Suprapubic skin (tissue), 4 donors: ENCODE data around the gene C13orf46. TPM values are rescaled to one million over a fixed set of nuclear protein-coding genes. Genes with fewer than 3 reads are reported as not detected.
A peak's percentile ranks its signal among the peaks of the same experiment; 100 is the strongest.

Experiments
- DNase-seq, 2 donors: peaks; one replicate each; pipeline ENCODE4 v3.0.0-alpha.2; 2019; ENCODE audit warnings: low spot score in 2 of 2
- H3K27ac ChIP-seq: fragments of 200-600 bp; sonication (generic); one replicate; pipeline ENCODE4 v1.5.1; 2019
- H3K27me3 ChIP-seq: fragments of 200-600 bp; sonication (generic); one replicate; pipeline ENCODE4 v1.5.1; 2019
- H3K36me3 ChIP-seq: fragments of 200-600 bp; sonication (generic); one replicate; pipeline ENCODE4 v1.5.1; 2019
- H3K4me1 ChIP-seq: fragments of 200-600 bp; sonication (generic); one replicate; pipeline ENCODE4 v1.5.1; 2019
- H3K4me3 ChIP-seq: fragments of 200-600 bp; sonication (generic); one replicate; pipeline ENCODE4 v1.5.1; 2019; ENCODE audit warnings: mild to moderate bottlenecking
- H3K9me3 ChIP-seq: fragments of 200-600 bp; sonication (generic); one replicate; pipeline ENCODE4 v1.5.1; 2019
- CTCF ChIP-seq, 2 donors: fragments of 200-600 bp in 1 of 2; fragments of 450-650 bp in 1 of 2; sonication (generic) in 1 of 2; IDR thresholded peaks; one replicate each; pipeline ENCODE4 v1.5.1; 2016 to 2019; ENCODE audit warnings: antibody characterized with exemption in 2 of 2, mild to moderate bottlenecking in 1 of 2, moderate library complexity in 1 of 2
- EP300 ChIP-seq: sonication (generic); formaldehyde crosslinking; IDR thresholded peaks from one replicate; pipeline ENCODE4 v1.6.1; 2017; ENCODE audit warnings: antibody characterized with exemption
- POLR2A ChIP-seq, 2 donors: fragments of 450-650 bp; IDR thresholded peaks; one replicate each; pipeline ENCODE4 v1.6.1; 2017; ENCODE audit warnings: antibody characterized with exemption in 2 of 2, mild to moderate bottlenecking in 2 of 2, moderate library complexity in 2 of 2
- POLR2AphosphoS5 ChIP-seq, 3 donors: sonication (generic); formaldehyde crosslinking; IDR thresholded peaks; one replicate each; pipeline ENCODE4 v1.6.1; 2017; ENCODE audit warnings: antibody characterized with exemption in 3 of 3
- WGBS: methylation state at CpG from one replicate; pipeline ENCODE4 v1.1.5; 2018; 5-methylcytosine and 5-hydroxymethylcytosine counted together
- total RNA-seq, 4 donors: library from RNA; depleted of rRNA; stranded (reverse); fragments of >200 nt; gene quantifications; one replicate each; pipeline ENCODE4 v1.1.0, GENCODE V29; 2016

The C13orf46 gene
- total RNA-seq, 4 donors from 2014 or later, result 0.16 to 1.4 (median 0.53) TPM

GRCh38 chr13:113947311-113948033 is 26.4 kb downstream of the C13orf46 start:
- H3K36me3 ChIP-seq, result no peaks in the 10 kb centered on the region
- TF ChIP-seq CTCF (IDR thresholded peaks at IDR 0.05) (peak; percentile 43 to 77), EP300 (no peak), POLR2AphosphoS5 (IDR thresholded peaks at IDR 0.05) (peak in 1 of 3 donors; percentile 25), POLR2A (IDR thresholded peaks at IDR 0.05) (no peak)
- no peaks in the 10 kb centered on the region for H3K9me3 ChIP-seq
- H3K4me1 ChIP-seq, result peaks cover 24% of the 10 kb centered on the region
- H3K27ac ChIP-seq, result no peak overlapping the region
- no peak overlapping the region for H3K4me3 ChIP-seq
- WGBS, result 47% methylated on average over 4 of the region's 17 CpGs
- peak in 1 of 2 donors; percentile 77 for DNase-seq
- no peaks in the 10 kb centered on the region for H3K27me3 ChIP-seq

- TF ChIP-seq EP300, result no peak
- no peak for TF ChIP-seq POLR2A (IDR thresholded peaks at IDR 0.05)
- no peak for TF ChIP-seq POLR2AphosphoS5 (IDR thresholded peaks at IDR 0.05)
- TF ChIP-seq CTCF (IDR thresholded peaks at IDR 0.05), result no peak
- no peaks in the 10 kb centered on the region for H3K27me3 ChIP-seq
- H3K4me3 ChIP-seq, result no peak overlapping the region
- H3K9me3 ChIP-seq, result no peaks in the 10 kb centered on the region
- no peak overlapping the region for H3K27ac ChIP-seq
- DNase-seq, result peak in 1 of 2 donors; percentile 61
- H3K4me1 ChIP-seq, result peaks cover 21% of the 10 kb centered on the region
- no peaks in the 10 kb centered on the region for H3K36me3 ChIP-seq
- WGBS, result 74% methylated on average over 23 of the region's 26 CpGs
Observed at GRCh38 chr13:113946409-113947181, 27.3 kb downstream of the C13orf46 start.

- no peak overlapping the region for H3K27ac ChIP-seq
Observed at GRCh38 chr13:113945857-113946408, 27.9 kb downstream of the C13orf46 start.

GRCh38 chr13:113943821-113944565 is 29.9 kb downstream of the C13orf46 start:
- no peaks in the 10 kb centered on the region for H3K36me3 ChIP-seq
- peaks cover 13% of the 10 kb centered on the region for H3K4me1 ChIP-seq
- TF ChIP-seq EP300, result no peak
- no peak for TF ChIP-seq POLR2A (IDR thresholded peaks at IDR 0.05)
- TF ChIP-seq POLR2AphosphoS5 (IDR thresholded peaks at IDR 0.05), result no peak
- no peak for TF ChIP-seq CTCF (IDR thresholded peaks at IDR 0.05)
- H3K27ac ChIP-seq, result no peak overlapping the region
- H3K27me3 ChIP-seq, result peaks cover 5% of the 10 kb centered on the region
- no peaks in the 10 kb centered on the region for H3K9me3 ChIP-seq
- DNase-seq, result peak in 1 of 2 donors; percentile 59
- H3K4me3 ChIP-seq, result no peak overlapping the region
- 92% methylated on average over 11 of the region's 19 CpGs for WGBS

More at GRCh38 chr13:113945857-113946408, 27.9 kb downstream of the C13orf46 start:
- Histone ChIP-seq H3K9me3 (no peaks in the 10 kb centered on the region), H3K36me3 (no peaks in the 10 kb centered on the region), H3K27me3 (no peaks in the 10 kb centered on the region), H3K4me3 (no peak overlapping the region), H3K4me1 (peaks cover 15% of the 10 kb centered on the region)
- DNase-seq, result peak in 1 of 2 donors; percentile 48
- WGBS, result 93% methylated on average over 26 of the region's 26 CpGs
- no peak for TF ChIP-seq POLR2A (IDR thresholded peaks at IDR 0.05)
- TF ChIP-seq POLR2AphosphoS5 (IDR thresholded peaks at IDR 0.05), result no peak
- TF ChIP-seq EP300, result no peak
- no peak for TF ChIP-seq CTCF (IDR thresholded peaks at IDR 0.05)
